H54 (cell line): Measurements from ENCODE around the gene GP9.
"Not testable (repeated sequence)": the region's sequence is repeated elsewhere in the genome, so short reads cannot be mapped to it uniquely, and the experiment has no call there.

ENCODE experiments used
- DNase-seq: peaks from one replicate; pipeline ENCODE4 v3.0.0; 2011; ENCODE audit warnings: low spot score, mixed read lengths; ENCODE audit not compliant: insufficient read length
- FAIRE-seq: peaks from 3 replicates; lab custom pipeline; 2011; peaks lifted over from hg19 to GRCh38; lab: Jason Lieb, UNC
- POLR2A ChIP-seq: IDR thresholded peaks from 2 replicates; pipeline ENCODE4 v1.6.1; 2011; ENCODE audit warnings: low read depth, mild to moderate bottlenecking, low read length

GP9 gene

GRCh38 chr3:129095285-129095684 lies 34.7 kb downstream of the GP9 start:
- DNase-seq (no peak), FAIRE-seq (no peak)
- no peak for TF ChIP-seq POLR2A

- no peak for TF ChIP-seq POLR2A
- FAIRE-seq = no peak
- no peak for DNase-seq
Observed at GRCh38 chr3:129100274-129100673, 39.7 kb downstream of the GP9 start.

- no peak for FAIRE-seq
- DNase-seq = no peak
- TF ChIP-seq POLR2A = no peak
Observed at GRCh38 chr3:129101370-129102138, 41.0 kb downstream of the GP9 start.

- no peak for DNase-seq
- FAIRE-seq = no peak
- no peak for TF ChIP-seq POLR2A
Observed at GRCh38 chr3:129103296-129103695, 42.7 kb downstream of the GP9 start.

GRCh38 chr3:129104051-129104450 lies 43.5 kb downstream of the GP9 start:
- FAIRE-seq (no peak), DNase-seq (no peak)
- no peak for TF ChIP-seq POLR2A

- no peak for FAIRE-seq
Observed at GRCh38 chr3:129104498-129105079, 44.0 kb downstream of the GP9 start.

GRCh38 chr3:129105862-129106261 lies 45.3 kb downstream of the GP9 start:
- no peak for FAIRE-seq
- no peak for TF ChIP-seq POLR2A

More at GRCh38 chr3:129104498-129105079, 44.0 kb downstream of the GP9 start:
- no peak for TF ChIP-seq POLR2A
- DNase-seq = no peak

GRCh38 chr3:129106320-129106719 lies 45.7 kb downstream of the GP9 start:
- DNase-seq = no peak
- FAIRE-seq = no peak
- no peak for TF ChIP-seq POLR2A

More at GRCh38 chr3:129105862-129106261, 45.3 kb downstream of the GP9 start:
- DNase-seq = no peak

GRCh38 chr3:129106866-129107565 lies 46.4 kb downstream of the GP9 start:
- DNase-seq = no peak
- no peak for FAIRE-seq
- no peak for TF ChIP-seq POLR2A

GRCh38 chr3:129107793-129108192 lies 47.2 kb downstream of the GP9 start:
- DNase-seq = no peak
- no peak for TF ChIP-seq POLR2A
- no peak for FAIRE-seq

GRCh38 chr3:129111076-129111780 lies 50.6 kb downstream of the GP9 start:
- DNase-seq, FAIRE-seq: not testable (repeated sequence)
